ENCODE measurements around the gene GLYATL1B. TPM values are rescaled to one million over a fixed set of nuclear protein-coding genes. Genes with fewer than 3 reads are reported as not detected.

GLYATL1B gene
- polyA plus RNA-seq, 1 donor (not counting 4 experiments of a cell fraction or from before 2014, with no cell fraction given), result not detected

- dilution Hi-C loops (cut with MboI; ENCODE audit: extremely low pct_ligation_motif_present, low sequenced_read_pairs), result no loop called here
- H3K79me2 ChIP-seq (ENCODE audit: control insufficient read depth, insufficient read depth, low read length), result peaks cover 2% of the 10 kb centered on the region
- H3K4me2 ChIP-seq (ENCODE audit: control insufficient read depth, extremely low read depth, insufficient read depth, low read depth, low read length), result no peak overlapping the region
- no peak for TF ChIP-seq EZH2 (IDR thresholded peaks at IDR 0.05; ENCODE audit: low read length)
- TF ChIP-seq, protein P1, sequence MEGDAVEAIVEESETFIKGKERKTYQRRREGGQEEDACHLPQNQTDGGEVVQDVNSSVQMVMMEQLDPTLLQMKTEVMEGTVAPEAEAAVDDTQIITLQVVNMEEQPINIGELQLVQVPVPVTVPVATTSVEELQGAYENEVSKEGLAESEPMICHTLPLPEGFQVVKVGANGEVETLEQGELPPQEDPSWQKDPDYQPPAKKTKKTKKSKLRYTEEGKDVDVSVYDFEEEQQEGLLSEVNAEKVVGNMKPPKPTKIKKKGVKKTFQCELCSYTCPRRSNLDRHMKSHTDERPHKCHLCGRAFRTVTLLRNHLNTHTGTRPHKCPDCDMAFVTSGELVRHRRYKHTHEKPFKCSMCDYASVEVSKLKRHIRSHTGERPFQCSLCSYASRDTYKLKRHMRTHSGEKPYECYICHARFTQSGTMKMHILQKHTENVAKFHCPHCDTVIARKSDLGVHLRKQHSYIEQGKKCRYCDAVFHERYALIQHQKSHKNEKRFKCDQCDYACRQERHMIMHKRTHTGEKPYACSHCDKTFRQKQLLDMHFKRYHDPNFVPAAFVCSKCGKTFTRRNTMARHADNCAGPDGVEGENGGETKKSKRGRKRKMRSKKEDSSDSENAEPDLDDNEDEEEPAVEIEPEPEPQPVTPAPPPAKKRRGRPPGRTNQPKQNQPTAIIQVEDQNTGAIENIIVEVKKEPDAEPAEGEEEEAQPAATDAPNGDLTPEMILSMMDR (optimal IDR thresholded peaks at IDR 0.05 in 1 of 3, IDR thresholded peaks at IDR 0.05 in 1 of 3, conservative IDR thresholded peaks at IDR 0.05 in 1 of 3; ENCODE audit: extremely low read depth in 1 of 3, insufficient read depth in 2 of 3, low read length in 3 of 3), result no peak
- H3K9ac ChIP-seq (ENCODE audit: control insufficient read depth, extremely low read depth, insufficient read depth, low read length), result no peak overlapping the region
- peaks cover 0 to 6% of the 10 kb centered on the region in 2 experiments for H3K36me3 ChIP-seq (ENCODE audit: control insufficient read depth in 2 of 2, extremely low read depth in 1 of 2, insufficient read depth in 2 of 2, low read length in 2 of 2)
- H3K9me1 ChIP-seq (ENCODE audit: control insufficient read depth, extremely low read depth, insufficient read depth, low read length), result no peaks in the 10 kb centered on the region
- no peaks in the 10 kb centered on the region for H4K20me1 ChIP-seq (ENCODE audit: control insufficient read depth, extremely low read depth, insufficient read depth, low read length)
- no peak overlapping the region for H2AFZ ChIP-seq (ENCODE audit: control insufficient read depth, low read length)
- peaks cover 2% of the 10 kb centered on the region for H3K4me1 ChIP-seq (ENCODE audit: control insufficient read depth, extremely low read depth, insufficient read depth, low read length)
- DNase-seq (ENCODE audit: low read depth, low spot score) (no peak), FAIRE-seq (no peak)
- no peaks in the 10 kb centered on the region for H3K27me3 ChIP-seq (ENCODE audit: control insufficient read depth, extremely low read depth, insufficient read depth, low read length)
- H3K4me3 ChIP-seq (ENCODE audit: control insufficient read depth in 2 of 3, extremely low read depth in 1 of 3, insufficient read depth in 2 of 3, low read depth in 1 of 3, low read length in 3 of 3), result no peak overlapping the region
- no peak overlapping the region for H3K27ac ChIP-seq (ENCODE audit: control insufficient read depth, insufficient read depth, low read length)
- no peaks in the 10 kb centered on the region for H3K9me3 ChIP-seq (ENCODE audit: control insufficient read depth, low read depth, low read length)
Observed at GRCh38 chr11:59137190-59137589, 51.1 kb downstream of the GLYATL1B start.

DNA sequence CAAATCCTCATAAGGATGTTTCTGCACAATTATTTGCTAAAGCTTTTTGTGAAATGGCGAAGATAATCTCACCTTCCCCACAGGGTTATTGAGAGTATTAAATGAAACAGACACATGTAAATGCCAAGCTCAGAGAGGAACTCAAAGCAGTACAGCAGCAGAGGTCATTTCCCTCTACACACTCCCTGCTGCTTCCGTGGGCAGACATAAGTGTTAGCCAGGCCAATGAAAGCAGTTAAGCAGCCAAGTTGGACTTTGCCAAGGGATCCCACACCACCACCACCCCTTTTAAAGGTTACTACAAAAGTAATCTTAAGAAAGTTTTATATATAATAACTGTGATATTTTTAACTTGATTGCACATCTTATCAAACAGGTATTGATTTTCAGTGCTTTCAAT, 52.5 kb downstream of the GLYATL1B start:
- Histone ChIP-seq H2AFZ (ENCODE audit: control insufficient read depth, low read length) (no peak overlapping the region), H3K9me1 (ENCODE audit: control insufficient read depth, extremely low read depth, insufficient read depth, low read length) (no peaks in the 10 kb centered on the region), H4K20me1 (ENCODE audit: control insufficient read depth, extremely low read depth, insufficient read depth, low read length) (no peaks in the 10 kb centered on the region), H3K4me2 (ENCODE audit: control insufficient read depth, extremely low read depth, insufficient read depth, low read depth, low read length) (no peak overlapping the region), H3K9ac (ENCODE audit: control insufficient read depth, extremely low read depth, insufficient read depth, low read length) (no peak overlapping the region), H3K27ac (ENCODE audit: control insufficient read depth, insufficient read depth, low read length) (no peak overlapping the region), H3K4me3 (ENCODE audit: control insufficient read depth in 2 of 3, extremely low read depth in 1 of 3, insufficient read depth in 2 of 3, low read depth in 1 of 3, low read length in 3 of 3) (no peak overlapping the region), H3K79me2 (ENCODE audit: control insufficient read depth, insufficient read depth, low read length) (peaks cover 2% of the 10 kb centered on the region), H3K27me3 (ENCODE audit: control insufficient read depth, extremely low read depth, insufficient read depth, low read length) (no peaks in the 10 kb centered on the region), H3K36me3 (ENCODE audit: control insufficient read depth in 2 of 2, extremely low read depth in 1 of 2, insufficient read depth in 2 of 2, low read length in 2 of 2) (peaks cover 0 to 4% of the 10 kb centered on the region in 2 experiments), H3K4me1 (ENCODE audit: control insufficient read depth, extremely low read depth, insufficient read depth, low read length) (peaks cover 6% of the 10 kb centered on the region), H3K9me3 (ENCODE audit: control insufficient read depth, low read depth, low read length) (no peaks in the 10 kb centered on the region)
- TF ChIP-seq EZH2 (IDR thresholded peaks at IDR 0.05; ENCODE audit: low read length), result no peak
- TF ChIP-seq, protein P1 (optimal IDR thresholded peaks at IDR 0.05 in 1 of 3, IDR thresholded peaks at IDR 0.05 in 1 of 3, conservative IDR thresholded peaks at IDR 0.05 in 1 of 3; ENCODE audit: extremely low read depth in 1 of 3, insufficient read depth in 2 of 3, low read length in 3 of 3), result no peak
- no peak for DNase-seq (ENCODE audit: low read depth, low spot score)
- dilution Hi-C loops (cut with MboI; ENCODE audit: extremely low pct_ligation_motif_present, low sequenced_read_pairs), result no loop called here
- FAIRE-seq, result no peak

Measured in keratinocyte (primary cell).